Mesendoderm (in vitro differentiated cells): Measurements from ENCODE around the gene CDC14B. TPM values are rescaled to one million over a fixed set of nuclear protein-coding genes. Genes with fewer than 3 reads are reported as not detected.
"Not testable (repeated sequence)": the region's sequence is repeated elsewhere in the genome, so short reads cannot be mapped to it uniquely, and the experiment has no call there.

ENCODE experiments used
- DNase-seq: peaks from one replicate; pipeline ENCODE4 v3.0.0; 2013
- H2AK5ac ChIP-seq: 2 replicates; pipeline ENCODE4 v1.6.1; 2013; ENCODE audit warnings: low read length, inconsistent platforms
- H2BK120ac ChIP-seq: 2 replicates; pipeline ENCODE4 v1.6.1; 2013; ENCODE audit warnings: low read depth, mild to moderate bottlenecking, low read length, moderate library complexity, mixed read lengths
- H2BK15ac ChIP-seq: replicated peaks from 2 replicates; pipeline ENCODE4 v1.6.1; 2013; ENCODE audit warnings: low read depth, mild to moderate bottlenecking, moderate library complexity
- H2BK5ac ChIP-seq: 2 replicates; pipeline ENCODE4 v1.6.1; 2013; ENCODE audit warnings: low read length, inconsistent platforms
- H3K18ac ChIP-seq: 2 replicates; pipeline ENCODE4 v1.6.1; 2013; ENCODE audit warnings: mild to moderate bottlenecking, low read length, mixed read lengths
- H3K23ac ChIP-seq: one replicate; pipeline ENCODE4 v1.6.1; 2013; ENCODE audit warnings: low read length
- H3K27ac ChIP-seq: 2 replicates; pipeline ENCODE4 v1.5.1; 2013; ENCODE audit warnings: low read depth, mild to moderate bottlenecking, inconsistent platforms, low read length, moderate library complexity
- H3K27me3 ChIP-seq: 2 replicates; pipeline ENCODE4 v1.6.1; 2013; ENCODE audit warnings: low read length, control low read depth, mild to moderate bottlenecking, inconsistent platforms; ENCODE audit not compliant: insufficient read depth, poor library complexity
- H3K36me3 ChIP-seq: 2 replicates; pipeline ENCODE4 v1.6.1; 2013; ENCODE audit warnings: low read length, inconsistent platforms; ENCODE audit not compliant: control insufficient read depth, insufficient read depth
- H3K4ac ChIP-seq: one replicate; pipeline ENCODE4 v1.6.1; 2013; ENCODE audit warnings: low read depth, mild to moderate bottlenecking, low read length, moderate library complexity
- H3K4me1 ChIP-seq: 2 replicates; pipeline ENCODE4 v1.6.1; 2013; ENCODE audit warnings: low read depth, low read length, inconsistent platforms; ENCODE audit not compliant: control insufficient read depth
- H3K4me2 ChIP-seq: 2 replicates; pipeline ENCODE4 v1.6.1; 2013; ENCODE audit warnings: low read length
- H3K4me3 ChIP-seq: 2 replicates; pipeline ENCODE4 v1.5.1; 2013; ENCODE audit warnings: mild to moderate bottlenecking, low read length
- H3K56ac ChIP-seq: one replicate; pipeline ENCODE4 v1.6.1; 2013; ENCODE audit warnings: low read length
- H3K79me1 ChIP-seq: 2 replicates; pipeline ENCODE4 v1.6.1; 2013; ENCODE audit warnings: low read length, inconsistent platforms
- H3K79me2 ChIP-seq: 2 replicates; pipeline ENCODE4 v1.6.1; 2013; ENCODE audit warnings: mild to moderate bottlenecking, low read length; ENCODE audit not compliant: control insufficient read depth, insufficient read depth
- H3K9ac ChIP-seq: 2 replicates; pipeline ENCODE4 v1.6.1; 2013; ENCODE audit warnings: low read length, inconsistent platforms
- H4K5ac ChIP-seq: one replicate; pipeline ENCODE4 v1.6.1; 2013; ENCODE audit warnings: low read length
- H4K8ac ChIP-seq: one replicate; pipeline ENCODE4 v1.6.1; 2013; ENCODE audit warnings: low read depth, mild to moderate bottlenecking, control low read depth, low read length, moderate library complexity
- WGBS: extraction: QIAGEN DNeasy Blood & Tissue Kit; methylation state at CpG from one replicate; pipeline ENCODE4 v1.1.7; 2013; ENCODE audit warnings: low lambda C conversion rate, missing lambda C conversion rate; ENCODE audit not compliant: insufficient coverage; ENCODE audit errors: extremely low coverage; 5-methylcytosine and 5-hydroxymethylcytosine counted together
- polyA plus RNA-seq, 2 experiments: library from polyadenylated mRNA; stranded (reverse); fragments of 200-250 nt; gene quantifications; one replicate each; pipeline ENCODE4 v1.2.3, GENCODE V29; 2013

Gene CDC14B
- polyA plus RNA-seq (2013, experiment 1 of 2): 26.9 TPM
- 26.3 TPM for polyA plus RNA-seq (2013, experiment 2 of 2)

DNA sequence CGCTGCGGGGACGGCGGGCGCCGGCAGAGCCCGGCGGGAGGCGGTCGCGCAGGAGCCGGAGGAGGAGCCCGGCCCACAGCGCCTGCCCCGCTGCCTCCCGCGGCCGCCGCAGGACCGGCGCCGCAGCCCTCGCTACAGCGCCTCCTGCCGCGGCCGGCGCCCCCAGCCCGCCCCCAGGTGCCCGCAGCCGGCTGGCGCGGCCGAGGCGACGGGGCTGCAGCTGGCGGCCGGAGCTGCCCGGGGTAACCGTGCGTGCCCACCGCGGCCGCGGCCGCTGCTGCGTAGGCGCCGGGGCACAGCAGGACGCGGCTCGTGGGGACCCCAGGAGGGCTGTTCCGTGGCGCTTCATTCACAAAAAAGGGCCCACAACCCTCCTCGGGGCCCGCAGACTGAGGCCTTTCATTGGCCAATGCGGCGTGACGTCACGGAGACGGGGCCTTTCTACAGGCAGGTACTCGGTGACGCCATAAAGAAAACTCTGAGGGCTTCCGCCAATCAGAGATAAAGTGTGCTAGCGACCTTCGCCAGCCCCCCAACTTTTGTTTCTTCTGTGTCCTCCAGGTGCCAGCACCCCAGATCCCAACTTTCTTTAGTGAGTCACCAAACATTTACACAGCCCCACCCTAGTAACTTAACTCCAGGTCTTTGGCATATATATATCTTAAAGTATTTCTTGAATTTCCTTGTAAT, at the start of gene CDC14B:
TSS of gene CDC14B (minus strand) at position 353 of the 690 bp plus-strand sequence. CDS start 465 bp downstream, outside the sequence.
- peak within 1 kb of the TSS; percentile 79 for H3K9ac ChIP-seq
- WGBS: no CpG with 5 or more reads among the region's 66 CpGs
- H4K8ac ChIP-seq: peak within 1 kb of the TSS; percentile 81
- peak within 1 kb of the TSS; percentile 89 for H3K23ac ChIP-seq
- peak within 1 kb of the TSS; percentile 89 for H3K56ac ChIP-seq
- H4K5ac ChIP-seq: no peak within 1 kb of the TSS
- H3K4me1 ChIP-seq: peaks cover 7% of the 10 kb centered on the region
- DNase-seq: peak; percentile 97
- peak within 1 kb of the TSS; percentile 96 for H3K4ac ChIP-seq
- H3K4me3 ChIP-seq: peak within 1 kb of the TSS; percentile 72
- H3K36me3 ChIP-seq: no peaks in the 10 kb centered on the region
- H2BK5ac ChIP-seq: no peak within 1 kb of the TSS
- H2BK120ac ChIP-seq: peak within 1 kb of the TSS; percentile 52
- no peaks in the 10 kb centered on the region for H3K27me3 ChIP-seq
- H3K79me2 ChIP-seq: peaks cover 35% of the 10 kb centered on the region
- H2BK15ac ChIP-seq: peak within 1 kb of the TSS; percentile 23
- no peak within 1 kb of the TSS for H2AK5ac ChIP-seq
- peaks cover 10% of the 10 kb centered on the region for H3K79me1 ChIP-seq
- peak within 1 kb of the TSS; percentile 94 for H3K4me2 ChIP-seq
- peak within 1 kb of the TSS; percentile 89 for H3K27ac ChIP-seq
- H3K18ac ChIP-seq: peak within 1 kb of the TSS; percentile 99

DNA sequence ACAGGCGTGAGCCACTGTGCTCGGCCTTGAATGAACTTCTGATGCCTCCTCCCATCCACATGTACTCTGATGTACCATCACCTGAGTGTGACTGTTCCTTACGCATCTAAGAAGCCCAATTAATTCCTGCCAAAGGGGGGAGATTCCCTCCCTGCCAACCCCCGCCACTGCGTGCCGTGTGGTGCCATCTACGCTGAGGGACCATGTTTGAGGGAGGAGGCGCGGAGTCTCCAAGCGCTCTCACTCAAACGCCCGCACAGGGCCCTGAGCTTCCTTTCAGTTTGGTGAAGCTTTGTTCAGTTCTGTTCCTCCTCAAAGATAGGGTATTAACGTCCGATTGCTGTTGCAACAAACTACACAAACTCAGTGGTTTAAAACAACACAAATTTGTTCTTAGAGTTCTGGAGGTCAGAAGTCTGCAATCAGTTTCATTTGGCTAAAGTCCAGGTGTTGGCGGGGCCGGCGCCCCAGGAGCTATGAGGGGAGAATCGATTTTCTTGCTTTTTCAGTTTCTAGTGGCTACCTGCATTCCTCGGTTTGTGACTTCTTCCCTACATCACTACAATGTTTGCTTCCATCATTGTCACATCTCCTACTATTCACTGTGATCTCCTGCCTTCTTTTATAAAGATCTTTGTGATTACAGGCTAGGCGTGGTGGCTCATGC, 49.4 kb upstream of the CDC14B start:
- Histone ChIP-seq H3K79me2 (no peaks in the 10 kb centered on the region), H3K18ac (no peak overlapping the region), H2BK5ac (no peak overlapping the region), H2BK15ac (no peak overlapping the region), H4K8ac (no peak overlapping the region), H3K56ac (no peak overlapping the region), H3K36me3 (no peaks in the 10 kb centered on the region), H3K27me3 (no peaks in the 10 kb centered on the region), H3K4me3 (no peak overlapping the region), H4K5ac (no peak overlapping the region), H3K27ac (no peak overlapping the region), H3K4me2 (no peak overlapping the region), H3K23ac (no peak overlapping the region), H2AK5ac (no peak overlapping the region), H2BK120ac (no peak overlapping the region), H3K9ac (no peak overlapping the region), H3K4me1 (no peaks in the 10 kb centered on the region), H3K4ac (no peak overlapping the region), H3K79me1 (no peaks in the 10 kb centered on the region)
- DNase-seq: no peak
- no CpG with 5 or more reads among the region's 20 CpGs for WGBS

GRCh38 chr9:96667363-96667728, 47.7 kb upstream of the CDC14B start:
- H2BK15ac ChIP-seq: no peak overlapping the region
- no peak overlapping the region for H2AK5ac ChIP-seq
- DNase-seq: peak; percentile 64
- no peaks in the 10 kb centered on the region for H3K27me3 ChIP-seq
- H3K4ac ChIP-seq: no peak overlapping the region
- H2BK120ac ChIP-seq: no peak overlapping the region
- no peak overlapping the region for H4K8ac ChIP-seq
- no peak overlapping the region for H2BK5ac ChIP-seq
- H4K5ac ChIP-seq: no peak overlapping the region
- H3K4me2 ChIP-seq: no peak overlapping the region
- no peaks in the 10 kb centered on the region for H3K79me2 ChIP-seq
- no peaks in the 10 kb centered on the region for H3K79me1 ChIP-seq
- H3K9ac ChIP-seq: no peak overlapping the region
- H3K4me1 ChIP-seq: no peaks in the 10 kb centered on the region
- no peak overlapping the region for H3K23ac ChIP-seq
- no peak overlapping the region for H3K4me3 ChIP-seq
- H3K18ac ChIP-seq: no peak overlapping the region
- H3K36me3 ChIP-seq: no peaks in the 10 kb centered on the region
- H3K56ac ChIP-seq: no peak overlapping the region
- WGBS: no CpG with 5 or more reads among the region's 2 CpGs
- no peak overlapping the region for H3K27ac ChIP-seq

DNA sequence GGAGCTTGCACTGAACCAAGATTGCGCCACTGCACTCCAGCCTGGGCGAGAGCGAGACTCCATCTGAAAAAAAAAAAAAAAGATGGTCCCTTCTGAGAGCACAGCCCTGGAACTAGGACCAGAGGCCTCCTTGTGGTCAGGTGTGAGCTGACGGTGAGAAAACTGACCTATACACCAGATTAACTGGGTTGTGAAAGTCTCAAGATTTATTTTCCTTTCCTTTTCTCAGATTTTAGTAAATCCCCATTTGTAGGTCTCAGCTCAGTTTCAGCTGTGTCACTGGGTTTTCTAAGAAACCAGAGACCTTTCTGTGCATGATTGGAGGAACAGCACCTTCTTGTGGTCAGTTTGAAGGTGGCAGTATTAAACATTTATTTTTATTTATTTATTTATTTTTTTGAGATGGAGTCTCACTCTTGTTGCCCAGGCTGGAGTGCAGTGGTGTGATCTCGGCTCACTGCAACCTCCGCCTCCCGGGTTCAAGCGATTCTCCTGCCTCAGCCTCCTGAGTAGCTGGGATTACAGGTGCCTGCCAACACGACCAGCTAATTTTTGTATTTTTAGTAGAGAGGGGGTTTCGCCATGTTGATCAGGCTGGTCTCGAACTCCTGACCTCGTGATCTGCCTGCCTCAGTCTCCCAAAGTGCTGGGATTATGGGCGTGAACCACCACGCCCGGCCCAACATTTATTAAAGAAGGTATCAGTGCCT, 47.2 kb upstream of the CDC14B start:
- not testable (repeated sequence) for H2AK5ac ChIP-seq, H2BK15ac ChIP-seq, H3K79me1 ChIP-seq, H2BK5ac ChIP-seq, H3K4me2 ChIP-seq, H3K56ac ChIP-seq, H3K27me3 ChIP-seq, H3K79me2 ChIP-seq, H3K4me1 ChIP-seq, H3K27ac ChIP-seq, H3K18ac ChIP-seq, H3K4me3 ChIP-seq, H2BK120ac ChIP-seq, H3K4ac ChIP-seq, H4K8ac ChIP-seq, H3K36me3 ChIP-seq, H3K23ac ChIP-seq, H4K5ac ChIP-seq, H3K9ac ChIP-seq
- DNase-seq: peak; percentile 87
- WGBS: no CpG with 5 or more reads among the region's 15 CpGs

DNA sequence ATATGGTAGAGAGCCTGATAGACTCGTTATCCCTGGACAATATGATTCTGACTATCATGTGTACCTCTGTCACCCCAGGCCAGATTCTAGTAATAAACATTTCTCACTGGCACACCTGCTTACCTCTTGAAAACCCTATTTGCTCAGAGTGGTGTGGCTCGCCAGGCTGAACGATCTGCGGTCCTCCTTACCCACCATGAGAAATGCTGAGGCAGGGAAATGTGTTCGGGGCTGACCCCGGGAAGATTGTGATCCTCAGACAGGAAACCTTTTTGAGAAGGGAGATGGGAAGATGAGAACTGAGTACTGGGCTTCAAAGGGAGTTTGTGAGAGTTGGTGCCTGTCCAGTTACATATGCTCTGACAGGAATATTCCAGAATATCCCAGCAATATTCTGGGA, 46.1 kb upstream of the CDC14B start:
- Histone ChIP-seq H3K9ac (no peak overlapping the region), H3K4me1 (no peaks in the 10 kb centered on the region), H3K56ac (no peak overlapping the region), H3K36me3 (no peaks in the 10 kb centered on the region), H3K4me3 (no peak overlapping the region), H3K79me1 (no peaks in the 10 kb centered on the region), H4K8ac (no peak overlapping the region), H3K4me2 (no peak overlapping the region), H3K18ac (no peak overlapping the region), H2BK120ac (no peak overlapping the region), H2BK5ac (no peak overlapping the region), H3K27ac (no peak overlapping the region), H3K4ac (no peak overlapping the region), H2AK5ac (no peak overlapping the region), H3K27me3 (no peaks in the 10 kb centered on the region), H3K79me2 (no peaks in the 10 kb centered on the region), H3K23ac (no peak overlapping the region), H4K5ac (no peak overlapping the region), H2BK15ac (no peak overlapping the region)
- DNase-seq: no peak
- WGBS: no CpG with 5 or more reads among the region's 6 CpGs
